SU-DHL-6 (cell line): ENCODE results near the gene LPCAT3.

Experiments used
- H2AFZ ChIP-seq: fragments of 200-600 bp; sonication (generic); 2 replicates; pipeline ENCODE4 v1.6.1; 2014; ENCODE audit warnings: low read depth, mild to moderate bottlenecking, moderate library complexity, mixed read lengths, antibody characterized with exemption, low read length; ENCODE audit not compliant: severe bottlenecking
- H3F3A ChIP-seq: fragments of 200-600 bp; shearing (Covaris generic); 2 replicates; pipeline ENCODE4 v1.6.0; 2016; ENCODE audit warnings: antibody characterized with exemption, mild to moderate bottlenecking; ENCODE audit not compliant: insufficient read depth
- H3K27ac ChIP-seq: fragments of 200-600 bp; sonication (generic); 2 replicates; pipeline ENCODE4 v1.5.1; 2016; ENCODE audit warnings: low read depth, mild to moderate bottlenecking, low read length, moderate library complexity, mixed read lengths
- H3K27me3 ChIP-seq: fragments of 200-600 bp; sonication (generic), shearing (Covaris generic); 2 replicates; pipeline ENCODE4 v1.6.0; 2014; ENCODE audit warnings: mild to moderate bottlenecking, low read length
- H3K36me3 ChIP-seq: fragments of 200-600 bp; sonication (generic); 2 replicates; pipeline ENCODE4 v1.6.1; 2014; ENCODE audit warnings: mild to moderate bottlenecking, low read length, mixed read lengths
- H3K4me2 ChIP-seq: fragments of 300-600, 200-600 bp; shearing (Covaris generic), sonication (generic); 2 replicates; pipeline ENCODE4 v1.6.0; 2014; ENCODE audit warnings: low read length, low read depth, mild to moderate bottlenecking; ENCODE audit not compliant: poor library complexity, severe bottlenecking
- H3K4me3 ChIP-seq: fragments of 200-600 bp; sonication (generic); 2 replicates; pipeline ENCODE4 v1.5.1; 2014; ENCODE audit warnings: antibody characterized with exemption, low read length, mild to moderate bottlenecking, mixed read lengths; ENCODE audit not compliant: insufficient read depth, poor library complexity, severe bottlenecking
- H3K79me2 ChIP-seq: fragments of 200-600 bp; sonication (generic); 2 replicates; pipeline ENCODE4 v1.6.1; 2014; ENCODE audit warnings: mild to moderate bottlenecking, low read length, moderate library complexity; ENCODE audit not compliant: insufficient read depth
- H3K9ac ChIP-seq: fragments of 200-600 bp; sonication (generic); 2 replicates; pipeline ENCODE4 v1.7.0; 2014; ENCODE audit warnings: mild to moderate bottlenecking, low read length
- H3K9me2 ChIP-seq: fragments of 200-600 bp; sonication (generic); replicated peaks from 2 replicates; pipeline ENCODE4 v1.6.1; 2014; ENCODE audit warnings: low read length; ENCODE audit not compliant: insufficient read depth
- H3K9me3 ChIP-seq: fragments of 200-600 bp; sonication (generic); 2 replicates; pipeline ENCODE4 v1.6.1; 2014; ENCODE audit warnings: low read length, mixed read lengths; ENCODE audit not compliant: insufficient read depth
- H4K20me1 ChIP-seq: fragments of 200-600 bp; sonication (generic); 2 replicates; pipeline ENCODE4 v1.6.1; 2014; ENCODE audit warnings: low read depth, mild to moderate bottlenecking, antibody characterized with exemption, low read length, moderate library complexity, mixed read lengths
- CTCF ChIP-seq: fragments of 200-600 bp; sonication (generic); IDR thresholded peaks from one replicate; pipeline ENCODE4 v1.5.1; 2017; ENCODE audit warnings: antibody characterized with exemption, mild to moderate bottlenecking, low read length, moderate library complexity; ENCODE audit not compliant: insufficient read depth, poor library complexity, severe bottlenecking
- EZH2phosphoT487 ChIP-seq: fragments of 200-600 bp; sonication (generic), shearing (Covaris generic); conservative IDR thresholded peaks from 2 replicates; pipeline ENCODE4 v1.6.1; 2018; ENCODE audit warnings: mild to moderate bottlenecking, antibody characterized with exemption, low read length, moderate library complexity, mixed read lengths

LPCAT3 gene

GRCh38 chr12:7023114-7023513, 4.8 kb upstream of the LPCAT3 start:
- no peak overlapping the region for H3K4me2 ChIP-seq
- H4K20me1 ChIP-seq: no peaks in the 10 kb centered on the region
- no peak overlapping the region for H3K4me3 ChIP-seq
- no peak overlapping the region for H2AFZ ChIP-seq
- H3K9me3 ChIP-seq: no peaks in the 10 kb centered on the region
- TF ChIP-seq CTCF (no peak), EZH2phosphoT487 (no peak)
- H3K79me2 ChIP-seq: peaks cover under 1% of the 10 kb centered on the region; the same call in 1 of the 2 replicates
- no peak overlapping the region for H3K27ac ChIP-seq
- H3F3A ChIP-seq: no peaks in the 10 kb centered on the region
- H3K27me3 ChIP-seq: no peaks in the 10 kb centered on the region
- no peaks in the 10 kb centered on the region for H3K36me3 ChIP-seq
- H3K9me2 ChIP-seq: no peaks in the 10 kb centered on the region
- no peak overlapping the region for H3K9ac ChIP-seq

DNA sequence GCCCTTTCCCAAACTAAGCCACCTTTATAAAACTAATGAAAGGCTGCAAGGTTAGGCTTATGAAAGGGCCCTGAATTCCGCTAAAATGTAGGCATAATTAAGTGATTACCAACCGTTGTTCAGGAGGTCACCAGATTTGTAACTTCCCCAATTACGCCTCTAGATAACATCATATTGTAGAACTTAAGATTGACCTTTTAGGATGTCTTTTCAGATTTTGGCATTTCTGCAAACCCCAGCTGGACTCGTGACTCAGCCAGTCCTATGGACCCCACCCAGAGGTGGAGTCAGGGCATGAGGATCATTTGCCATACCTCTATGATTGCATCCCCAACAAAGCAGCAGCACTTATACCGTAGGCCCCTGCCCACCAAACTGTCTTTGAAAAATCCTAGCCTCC, 3.7 kb upstream of the LPCAT3 start:
- no peaks in the 10 kb centered on the region for H3K9me2 ChIP-seq
- H3K4me2 ChIP-seq: no peak overlapping the region
- H3K27me3 ChIP-seq: no peaks in the 10 kb centered on the region
- peaks cover 12% of the 10 kb centered on the region; the same call in 1 of the 2 replicates for H3K79me2 ChIP-seq
- TF ChIP-seq CTCF (no peak), EZH2phosphoT487 (no peak)
- no peak overlapping the region for H3K27ac ChIP-seq
- H3K9me3 ChIP-seq: no peaks in the 10 kb centered on the region
- no peak overlapping the region for H2AFZ ChIP-seq
- H3K4me3 ChIP-seq: no peak overlapping the region
- no peaks in the 10 kb centered on the region for H3F3A ChIP-seq
- no peaks in the 10 kb centered on the region for H3K36me3 ChIP-seq
- no peak overlapping the region for H3K9ac ChIP-seq
- H4K20me1 ChIP-seq: no peaks in the 10 kb centered on the region

- H3K9me2 ChIP-seq: no peaks in the 10 kb centered on the region
- H3K36me3 ChIP-seq: no peaks in the 10 kb centered on the region
- H3K27ac ChIP-seq: peak overlapping the region; percentile 86
- no peaks in the 10 kb centered on the region for H3K27me3 ChIP-seq
- H3K79me2 ChIP-seq: peaks cover 23% of the 10 kb centered on the region; the same call in 1 of the 2 replicates
- TF ChIP-seq EZH2phosphoT487 (no peak), CTCF (no peak)
- no peaks in the 10 kb centered on the region for H3F3A ChIP-seq
- peak overlapping the region; percentile 76 for H3K4me3 ChIP-seq
- peak overlapping the region; percentile 92 for H3K4me2 ChIP-seq
- H3K9ac ChIP-seq: peak overlapping the region; percentile 90
- H4K20me1 ChIP-seq: no peaks in the 10 kb centered on the region
- no peaks in the 10 kb centered on the region for H3K9me3 ChIP-seq
- H2AFZ ChIP-seq: peak overlapping the region; percentile 96
Measured at GRCh38 chr12:7019043-7019569, 830 bp upstream of the LPCAT3 start.
